OCI-LY1 (cell line): ENCODE measurements around the gene MBD2.

Source experiments
- H2AFZ ChIP-seq: fragments of 200-600 bp; sonication (generic), shearing (Covaris generic); 2 replicates; pipeline ENCODE4 v1.6.0; 2014; ENCODE audit warnings: antibody characterized with exemption, mild to moderate bottlenecking, low read length
- H3F3A ChIP-seq: fragments of 200-600 bp; sonication (generic), shearing (Covaris generic); 2 replicates; pipeline ENCODE4 v1.6.0; 2014; ENCODE audit warnings: mild to moderate bottlenecking, antibody characterized with exemption, low read length, moderate library complexity; ENCODE audit not compliant: insufficient read depth
- H3K27ac ChIP-seq: fragments of 200-600 bp; sonication (generic); 2 replicates; pipeline ENCODE4 v1.5.1; 2014; ENCODE audit warnings: low read length, mixed run types, mild to moderate bottlenecking, low read depth; ENCODE audit not compliant: poor library complexity, severe bottlenecking
- H3K27me3 ChIP-seq: fragments of 200-600 bp; sonication (generic); 2 replicates; pipeline ENCODE4 v1.6.0; 2014; ENCODE audit warnings: antibody characterized with exemption, mild to moderate bottlenecking, low read length, moderate library complexity; ENCODE audit not compliant: insufficient read depth
- H3K36me3 ChIP-seq: fragments of 200-600 bp; sonication (generic); 2 replicates; pipeline ENCODE4 v1.6.1; 2014; ENCODE audit warnings: mild to moderate bottlenecking, antibody characterized with exemption, low read length, moderate library complexity, mixed read lengths; ENCODE audit not compliant: insufficient read depth
- H3K4me1 ChIP-seq: fragments of 200-600 bp; sonication (generic); 2 replicates; pipeline ENCODE4 v1.5.1; 2014; ENCODE audit warnings: mild to moderate bottlenecking, low read length, moderate library complexity; ENCODE audit not compliant: insufficient read depth, severe bottlenecking
- H3K4me2 ChIP-seq: fragments of 200-600 bp; sonication (generic), shearing (Covaris generic); 2 replicates; pipeline ENCODE4 v1.6.1; 2014; ENCODE audit warnings: low read length
- H3K4me3 ChIP-seq: fragments of 200-600 bp; sonication (generic); 2 replicates; pipeline ENCODE4 v1.5.1; 2014; ENCODE audit warnings: low read length, low read depth, mild to moderate bottlenecking, mixed read lengths; ENCODE audit not compliant: poor library complexity, severe bottlenecking
- H3K79me2 ChIP-seq: fragments of 200-600 bp; shearing (Covaris generic); 2 replicates; pipeline ENCODE4 v1.6.1; 2016; ENCODE audit warnings: mixed run types, low read length, mixed read lengths; ENCODE audit not compliant: insufficient read depth
- H3K9ac ChIP-seq: fragments of 200-600 bp; sonication (generic), shearing (Covaris generic); 2 replicates; pipeline ENCODE4 v1.6.1; 2014; ENCODE audit warnings: mild to moderate bottlenecking, low read length, mixed read lengths
- H3K9me2 ChIP-seq: fragments of 200-600 bp; sonication (generic), shearing (Covaris generic); 2 replicates; pipeline ENCODE4 v1.6.1; 2014; ENCODE audit warnings: low read depth, mild to moderate bottlenecking, low read length, mixed read lengths
- H3K9me3 ChIP-seq: fragments of 200-600 bp; shearing (Covaris generic); 2 replicates; pipeline ENCODE4 v1.6.1; 2014; ENCODE audit warnings: low read length, mixed read lengths
- H4K20me1 ChIP-seq: fragments of 200-600 bp; sonication (generic), shearing (Covaris generic); 2 replicates; pipeline ENCODE4 v1.6.0; 2016; ENCODE audit warnings: mild to moderate bottlenecking, low read length; ENCODE audit not compliant: insufficient read depth
- CTCF ChIP-seq: fragments of 200-600 bp; sonication (generic), shearing (Covaris generic); IDR thresholded peaks from 2 replicates; pipeline ENCODE4 v1.5.1; 2017; ENCODE audit warnings: mild to moderate bottlenecking, antibody characterized with exemption, low read length, moderate library complexity, mixed read lengths
- EZH2 ChIP-seq: fragments of 200-600 bp; sonication (generic), shearing (Covaris generic); IDR thresholded peaks from 2 replicates; pipeline ENCODE4 v1.8.0; 2017; ENCODE audit warnings: borderline replicate concordance, mixed run types, mild to moderate bottlenecking, antibody characterized with exemption, low read length, moderate library complexity, mixed read lengths

Gene MBD2

GRCh38 chr18:54254265-54254758, 29.8 kb upstream of the MBD2 start:
- H3F3A ChIP-seq: no peaks in the 10 kb centered on the region
- no peaks in the 10 kb centered on the region for H3K79me2 ChIP-seq
- H3K9ac ChIP-seq: no peak overlapping the region
- H4K20me1 ChIP-seq: no peaks in the 10 kb centered on the region
- H3K36me3 ChIP-seq: no peaks in the 10 kb centered on the region
- H3K9me2 ChIP-seq: no peaks in the 10 kb centered on the region
- no peak overlapping the region for H3K4me3 ChIP-seq
- TF ChIP-seq EZH2 (no peak), CTCF (no peak)
- no peaks in the 10 kb centered on the region for H3K27me3 ChIP-seq
- peaks cover 20% of the 10 kb centered on the region for H3K4me1 ChIP-seq
- H3K4me2 ChIP-seq: no peak overlapping the region
- H3K27ac ChIP-seq: no peak overlapping the region
- H2AFZ ChIP-seq: no peak overlapping the region
- no peaks in the 10 kb centered on the region for H3K9me3 ChIP-seq

GRCh38 chr18:54251606-54252390, 27.3 kb upstream of the MBD2 start:
- Histone ChIP-seq H3K27ac (peak overlapping the region; percentile 28), H3K4me3 (no peak overlapping the region), H3K27me3 (no peaks in the 10 kb centered on the region), H3K4me2 (no peak overlapping the region), H2AFZ (no peak overlapping the region), H3K36me3 (no peaks in the 10 kb centered on the region), H4K20me1 (no peaks in the 10 kb centered on the region), H3K9me3 (no peaks in the 10 kb centered on the region), H3F3A (no peaks in the 10 kb centered on the region), H3K9ac (no peak overlapping the region), H3K4me1 (peaks cover 33% of the 10 kb centered on the region), H3K79me2 (no peaks in the 10 kb centered on the region), H3K9me2 (no peaks in the 10 kb centered on the region)
- TF ChIP-seq CTCF (no peak), EZH2 (no peak)

GRCh38 chr18:54250846-54251261, 26.4 kb upstream of the MBD2 start:
- TF ChIP-seq EZH2: no peak
- no peak for TF ChIP-seq CTCF
- H3K4me2 ChIP-seq: no peak overlapping the region

More at GRCh38 chr18:54250846-54251261, 26.4 kb upstream of the MBD2 start:
- no peaks in the 10 kb centered on the region for H3K9me2 ChIP-seq
- peak overlapping the region; percentile 44; the same call in 1 of the 2 replicates for H2AFZ ChIP-seq
- H3K27ac ChIP-seq: peak overlapping the region; percentile 28
- H4K20me1 ChIP-seq: no peaks in the 10 kb centered on the region
- peaks cover 37% of the 10 kb centered on the region for H3K4me1 ChIP-seq
- no peaks in the 10 kb centered on the region for H3K36me3 ChIP-seq
- no peaks in the 10 kb centered on the region for H3F3A ChIP-seq
- no peaks in the 10 kb centered on the region for H3K27me3 ChIP-seq
- H3K79me2 ChIP-seq: no peaks in the 10 kb centered on the region
- no peak overlapping the region for H3K9ac ChIP-seq
- H3K9me3 ChIP-seq: no peaks in the 10 kb centered on the region
- no peak overlapping the region for H3K4me3 ChIP-seq
